Measurements from ENCODE around the gene JAK1.

Gene JAK1

GRCh38 chr1:64979358-64979757 lies 13.0 kb upstream of the JAK1 start:
- ATAC-seq, result no peak

DNA sequence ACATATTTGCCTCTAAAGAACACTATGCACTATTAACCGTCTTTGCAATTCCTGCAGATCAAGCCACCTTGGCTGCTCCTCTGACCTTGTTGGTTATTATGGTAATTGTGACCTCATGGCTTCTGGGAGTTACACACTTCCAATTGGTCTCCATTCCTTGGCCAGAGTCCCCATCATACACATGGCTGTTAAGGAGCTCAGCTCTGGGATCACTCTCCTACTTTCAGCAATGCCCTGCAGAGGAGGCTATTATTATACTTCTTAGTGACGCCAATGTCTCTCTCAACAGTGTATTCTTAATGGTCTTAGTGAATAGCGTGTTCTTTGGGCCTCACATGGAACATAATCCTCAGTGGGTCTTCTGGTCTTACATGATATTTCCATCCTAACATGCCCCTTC lies 10.0 kb upstream of the JAK1 start:
- ATAC-seq, result no peak

- ATAC-seq, result no peak
Measured at GRCh38 chr1:64975740-64976139, 9.4 kb upstream of the JAK1 start.

DNA sequence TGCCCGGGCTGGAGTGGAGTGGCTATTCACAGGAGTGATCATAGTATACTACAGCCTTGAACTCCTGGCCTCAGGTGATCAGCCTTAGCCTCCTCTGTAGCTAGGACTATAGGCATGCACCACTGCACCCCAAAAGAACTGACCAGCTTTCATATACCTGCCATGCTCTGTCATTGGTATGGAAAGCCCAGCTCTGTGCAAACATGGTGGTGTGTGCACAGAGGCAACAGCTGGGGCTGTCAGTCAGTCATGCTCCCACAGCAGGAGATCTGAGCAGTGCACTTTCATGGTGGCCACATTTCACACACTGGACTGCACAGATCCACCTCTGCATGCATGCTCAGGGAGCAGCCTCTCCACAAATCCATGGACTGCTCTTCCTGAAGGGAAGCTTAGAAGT lies 8.8 kb upstream of the JAK1 start:
- no peak for ATAC-seq

DNA sequence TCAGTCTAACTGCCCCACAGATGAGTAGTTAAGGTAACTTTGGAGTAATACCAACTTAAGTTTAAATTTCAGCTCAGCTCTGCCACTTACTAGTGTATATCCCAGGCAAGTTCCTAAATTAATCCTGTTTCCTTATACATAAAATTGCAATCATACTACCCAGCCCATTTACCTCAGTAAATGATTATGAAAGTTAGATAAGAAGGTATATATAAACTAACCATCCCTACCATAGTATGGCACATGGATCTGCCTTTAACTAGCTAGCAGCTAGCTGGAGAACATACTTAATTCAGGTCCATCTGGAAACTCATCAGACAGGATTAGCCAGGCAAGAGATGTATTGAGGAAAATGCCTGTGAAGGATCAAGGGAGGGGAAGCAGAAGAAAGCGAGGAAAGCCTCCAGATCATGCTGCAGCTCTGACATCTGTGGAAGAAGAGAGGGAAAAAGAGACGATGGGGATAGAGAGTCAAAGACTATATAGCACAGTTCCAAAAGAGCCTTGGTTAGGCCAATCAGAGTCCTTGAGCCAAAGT lies 8.0 kb upstream of the JAK1 start:
- no peak for ATAC-seq

- no peak for ATAC-seq
Measured at GRCh38 chr1:64973061-64973647, 6.8 kb upstream of the JAK1 start.

DNA sequence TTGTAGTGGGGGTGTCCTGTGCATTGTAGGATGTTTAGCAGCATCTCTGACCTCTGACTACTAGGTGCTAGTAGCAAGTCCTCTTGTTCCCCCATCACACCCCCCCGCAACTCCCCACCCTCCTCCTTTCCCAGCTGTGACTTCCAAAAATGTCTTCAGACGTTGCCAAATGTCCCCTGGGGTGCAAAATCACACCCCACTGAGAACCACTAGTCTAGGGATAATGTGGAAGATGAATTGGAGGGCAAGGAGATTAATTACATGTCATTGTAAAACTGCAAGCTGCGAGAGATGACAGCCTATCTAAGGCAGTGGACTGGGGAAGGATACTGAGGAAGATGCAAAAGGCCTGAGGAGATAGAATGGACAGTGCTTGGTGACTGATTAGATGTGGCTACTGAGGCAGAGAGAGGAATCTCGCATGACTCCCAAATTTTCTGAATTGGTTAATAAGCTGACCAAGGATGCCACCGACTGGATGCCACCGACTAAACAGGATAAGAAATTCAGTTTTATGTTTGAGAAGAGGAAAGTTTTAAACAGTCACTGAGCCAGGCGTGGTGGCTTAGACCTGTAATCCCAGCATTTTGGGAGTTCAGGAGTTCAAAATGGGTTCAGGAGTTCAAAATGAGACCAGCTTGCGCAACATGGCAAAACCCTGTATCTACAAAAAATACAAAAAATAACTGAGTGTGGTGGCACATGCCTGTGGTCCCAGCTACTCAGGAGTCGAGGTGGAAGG lies 3.1 kb upstream of the JAK1 start:
- no peak for ATAC-seq

DNA sequence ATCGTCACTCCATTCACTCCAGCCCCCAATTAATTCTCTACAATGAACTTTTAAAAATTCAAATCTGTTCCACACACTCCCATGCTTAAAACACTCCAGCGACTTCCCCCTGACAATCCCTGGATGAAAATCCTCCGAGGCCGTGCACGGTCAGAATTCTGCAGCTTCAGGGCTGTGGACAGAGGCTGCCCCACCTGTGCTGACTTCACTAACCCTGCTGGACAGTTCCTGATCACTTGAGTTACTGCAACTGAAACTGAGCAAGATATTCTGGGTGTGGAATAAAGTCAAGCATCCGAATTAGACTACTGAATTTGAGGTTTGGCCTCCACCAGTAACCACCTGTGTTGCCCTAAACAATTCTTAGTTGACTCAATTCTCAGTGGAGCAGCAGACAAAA lies 1.0 kb upstream of the JAK1 start:
- ATAC-seq, result no peak

GRCh38 chr1:64965366-64966157 lies 787 bp downstream of the JAK1 start:
- peak; percentile 22 to 37 for ATAC-seq

DNA sequence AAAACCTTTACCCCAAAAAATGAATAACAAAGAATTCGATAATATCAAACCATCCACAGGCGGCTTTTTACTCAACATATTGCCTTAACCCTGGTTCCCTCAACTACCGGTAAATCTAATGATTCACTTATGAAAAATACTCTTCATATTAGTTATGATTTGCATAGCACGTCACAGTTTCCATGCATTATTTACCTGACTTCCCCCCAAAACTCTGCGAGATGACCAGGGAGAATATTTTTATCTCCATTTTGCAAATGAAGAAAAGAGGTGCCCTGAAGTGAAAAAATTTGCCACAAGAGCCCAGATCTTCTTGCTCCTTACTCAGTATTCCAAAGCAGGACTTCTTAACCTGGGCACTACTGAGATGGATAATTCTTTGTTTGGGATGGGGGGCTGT lies 2.9 kb downstream of the JAK1 start:
- ATAC-seq, result peak; percentile 7 to 12

DNA sequence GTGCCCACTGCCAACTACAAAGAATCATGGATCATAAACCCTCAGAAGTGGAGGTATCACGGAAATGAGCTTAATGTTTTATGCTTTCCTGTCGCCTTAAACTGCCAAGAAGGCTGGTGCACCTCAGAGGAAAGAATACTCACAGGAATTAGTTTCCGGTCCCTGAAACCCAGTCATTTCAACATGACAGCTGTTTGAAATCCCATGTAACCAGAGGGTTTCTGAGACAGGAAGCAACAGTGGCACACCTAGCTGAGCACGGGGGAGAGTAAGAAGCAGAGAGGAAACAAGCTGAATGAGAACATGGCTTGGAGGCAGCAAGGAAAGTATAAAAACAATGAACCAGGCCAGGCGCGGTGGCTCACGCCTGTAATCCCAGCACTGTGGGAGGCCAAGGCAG lies 3.9 kb downstream of the JAK1 start:
- no peak for ATAC-seq

- no peak for ATAC-seq
Measured at GRCh38 chr1:64961923-64962322, 4.4 kb downstream of the JAK1 start.

GRCh38 chr1:64960731-64961130 lies 5.6 kb downstream of the JAK1 start:
- ATAC-seq, result peak; percentile 57 to 61

DNA sequence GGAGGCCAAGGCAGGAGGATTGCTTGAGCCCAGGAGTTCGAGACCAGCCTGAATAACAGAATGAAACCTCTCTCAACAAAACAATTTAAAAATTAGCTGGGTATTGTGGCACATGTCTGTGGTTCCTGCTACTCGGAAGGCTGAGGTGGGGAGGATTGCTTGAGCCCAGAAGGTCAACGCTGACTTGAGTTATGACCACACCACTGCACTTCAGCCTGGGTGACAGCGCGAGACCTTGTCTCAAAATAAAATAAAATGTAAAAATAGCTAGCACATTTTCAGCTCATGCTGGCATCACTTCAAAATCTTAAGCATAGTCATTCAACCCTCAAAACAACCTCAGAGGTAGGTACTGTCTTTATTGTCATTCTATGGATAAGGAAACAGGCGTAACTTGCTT lies 6.4 kb downstream of the JAK1 start:
- ATAC-seq, result no peak

DNA sequence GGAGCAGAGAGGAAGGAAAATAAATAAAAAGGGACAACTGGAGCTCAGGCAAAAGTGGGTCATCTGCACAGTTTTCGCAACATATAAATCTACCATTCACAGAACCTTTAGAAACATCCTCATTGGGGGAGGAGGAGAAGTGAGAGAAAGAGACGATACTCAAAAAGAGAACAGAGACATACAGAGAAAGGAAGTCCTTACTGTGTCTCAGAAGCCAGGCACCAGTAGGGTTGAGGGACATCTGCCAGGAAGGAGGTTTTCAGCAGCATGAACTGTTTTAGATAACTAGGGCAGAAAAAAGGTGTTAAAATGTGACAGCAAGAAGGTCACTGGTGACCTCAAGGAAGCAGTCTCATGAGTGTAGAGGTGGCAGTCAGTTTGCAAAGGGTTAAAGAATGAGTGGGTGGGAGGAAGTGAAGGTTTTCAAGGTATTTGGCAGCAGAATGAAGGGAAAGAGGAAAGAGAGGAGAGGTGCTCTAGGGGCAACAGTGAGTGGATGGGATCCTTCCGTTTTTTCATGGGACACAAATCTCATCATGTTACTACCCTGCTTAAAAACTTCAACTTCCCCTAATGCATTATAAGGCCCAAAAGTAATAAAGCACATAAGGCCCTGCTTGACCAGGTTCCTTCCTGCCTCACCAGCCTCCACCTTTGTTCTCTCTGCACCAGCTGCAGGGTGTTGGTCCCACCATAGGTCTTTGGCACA lies 9.5 kb downstream of the JAK1 start:
- ATAC-seq, result peak; percentile 60 to 67

DNA sequence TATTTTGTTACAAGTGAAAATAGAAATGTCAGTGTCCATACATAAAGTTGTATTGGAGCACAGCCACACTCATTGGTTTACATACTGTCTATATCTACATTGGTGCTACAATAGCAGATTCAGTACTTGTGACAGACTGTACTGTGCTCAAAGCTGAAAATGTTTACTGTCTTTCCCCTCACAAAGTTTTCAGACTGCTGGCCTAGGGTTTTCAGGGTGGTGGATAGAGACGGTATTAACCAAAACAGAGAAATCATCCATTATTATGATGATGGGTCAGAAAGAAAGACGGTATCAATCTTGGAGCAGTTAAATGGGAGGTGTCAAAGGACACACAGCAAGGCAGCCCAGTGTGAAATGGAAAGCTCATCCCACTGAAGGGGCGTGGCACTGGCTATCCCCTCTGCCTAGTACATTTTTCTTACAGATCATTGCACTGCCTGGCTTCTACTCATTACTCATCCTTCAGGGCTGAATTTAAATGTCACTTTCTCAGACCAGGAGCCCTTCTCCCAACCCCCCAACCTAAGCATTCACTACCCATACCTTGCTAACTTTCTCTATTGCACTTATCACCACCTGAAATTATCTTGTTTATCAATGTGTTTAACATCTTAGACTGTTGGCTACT lies 10.2 kb downstream of the JAK1 start:
- ATAC-seq, result peak; percentile 25

GRCh38 chr1:64955097-64956009 lies 11.0 kb downstream of the JAK1 start:
- ATAC-seq, result no peak

DNA sequence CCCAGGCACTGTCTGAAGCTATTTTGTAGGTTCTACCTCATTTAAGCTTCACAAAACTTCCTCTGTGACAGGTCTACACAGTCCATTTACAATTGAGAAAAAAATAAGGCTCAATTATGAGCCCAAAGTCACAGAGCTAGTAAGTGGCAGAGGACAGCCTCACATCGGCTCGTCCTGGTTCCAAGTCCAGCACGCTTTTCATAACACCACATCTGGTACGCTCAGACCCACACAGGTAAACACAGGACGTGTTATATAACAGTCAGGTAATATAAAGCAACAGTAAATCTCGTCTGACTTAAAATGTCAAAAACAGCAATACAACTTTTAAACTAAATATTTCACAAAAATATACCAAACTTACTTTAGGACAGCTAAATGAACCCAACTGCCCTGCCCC lies 13.1 kb downstream of the JAK1 start:
- ATAC-seq, result no peak

DNA sequence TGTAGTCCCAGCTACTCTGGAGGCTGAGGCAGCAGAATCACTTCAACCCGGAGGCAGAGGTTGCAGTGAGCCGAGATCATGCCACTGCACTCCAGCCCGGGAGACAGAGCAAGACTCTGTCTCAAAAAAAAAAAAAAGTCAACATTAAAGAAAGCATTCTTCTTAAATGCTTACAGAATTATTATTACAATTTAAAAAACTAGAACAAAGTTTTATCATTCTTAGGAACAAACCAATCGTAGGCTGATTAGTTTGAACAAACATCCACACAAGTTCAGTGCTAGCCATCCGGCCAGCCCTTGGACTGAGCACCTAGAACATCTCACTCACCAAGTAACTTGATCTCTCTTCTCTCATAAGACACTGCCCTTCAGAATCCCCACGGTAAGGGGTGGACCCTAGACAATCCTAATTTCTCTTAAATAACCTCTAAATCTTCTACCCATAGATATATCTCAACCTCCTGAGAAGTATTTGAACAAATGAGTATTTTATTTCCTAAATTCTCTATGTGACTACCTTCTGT lies 16.0 kb downstream of the JAK1 start:
- no peak for ATAC-seq

DNA sequence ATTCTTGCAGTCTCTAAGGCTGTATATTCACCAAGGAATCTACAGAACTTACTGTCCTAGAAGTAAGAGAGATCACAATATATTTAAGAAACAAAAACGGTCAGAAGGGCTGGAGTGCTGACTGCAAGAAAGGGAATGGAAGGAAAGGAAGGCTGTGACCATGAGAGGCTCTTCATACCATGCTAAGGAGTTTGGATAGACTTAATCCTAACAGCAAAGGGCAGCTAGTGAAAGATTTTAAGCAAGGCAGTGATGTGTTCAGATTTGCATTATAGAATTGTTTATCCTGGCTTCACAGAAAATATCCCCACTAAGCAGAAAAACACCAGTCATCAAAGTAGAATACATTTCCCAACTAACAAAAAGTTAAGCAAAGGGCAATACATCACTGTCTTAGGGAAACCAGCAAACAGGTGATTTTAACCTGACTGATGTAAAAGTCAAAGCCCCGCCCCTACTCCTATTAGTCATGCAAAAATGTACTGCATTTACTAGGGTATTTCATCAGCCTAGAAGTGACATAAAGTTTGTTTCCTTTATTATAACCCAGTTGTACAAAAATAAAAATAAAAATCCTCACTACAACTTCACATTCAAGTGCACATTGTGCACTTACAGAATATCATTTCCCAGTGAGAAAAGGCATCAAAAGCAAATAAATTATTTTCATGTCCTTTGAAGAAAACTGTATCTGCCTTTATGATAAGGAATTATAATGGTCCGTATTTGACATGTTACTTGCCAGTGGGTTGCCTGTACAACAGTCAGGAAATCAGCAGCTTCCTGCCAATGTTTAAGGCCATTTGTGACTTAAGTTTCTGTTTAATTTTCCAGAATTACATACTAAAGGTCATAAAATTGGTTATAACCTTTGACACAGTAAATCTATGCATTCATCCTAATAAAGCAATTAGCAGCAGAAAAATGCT lies 17.2 kb downstream of the JAK1 start:
- ATAC-seq, result peak; percentile 88 to 91
